K562 (cell line): ENCODE data around the gene TTLL9. TPM values are rescaled to one million over a fixed set of nuclear protein-coding genes. Genes with fewer than 3 reads are reported as not detected.

Experiments
- BRCA1 ChIP-seq, 2 experiments: fragments of 450-650 bp in 1 of 2; sonication (generic) in 1 of 2; formaldehyde crosslinking in 1 of 2; IDR thresholded peaks; 2 replicates each; pipeline versions ENCODE4 v1.5.0 to v1.6.1; 2017 to 2020; ENCODE audit warnings: mild to moderate bottlenecking in 1 of 2, missing genetic modification reagents in 1 of 2
- CBX8 ChIP-seq: fragments of 200-600 bp; sonication (generic); IDR thresholded peaks from 2 replicates; pipeline ENCODE4 v1.6.1; 2012; ENCODE audit warnings: borderline replicate concordance, mixed run types, low read depth, mild to moderate bottlenecking, moderate library complexity, mixed read lengths, low read length, control low read depth, inconsistent platforms; ENCODE audit not compliant: poor library complexity, severe bottlenecking; ENCODE audit errors: extremely low read depth
- CCNT2 ChIP-seq: IDR thresholded peaks from 2 replicates; pipeline ENCODE4 v1.6.1; 2011; ENCODE audit warnings: borderline replicate concordance, low read depth, mild to moderate bottlenecking, moderate library complexity, mixed read lengths, low read length; ENCODE audit not compliant: insufficient read length; ENCODE audit errors: extremely low read depth
- EWSR1 ChIP-seq: fragments of 450-650 bp; IDR thresholded peaks from 2 replicates; pipeline ENCODE4 v1.6.1; 2018; ENCODE audit warnings: borderline replicate concordance, mild to moderate bottlenecking, low read depth, moderate library complexity; ENCODE audit not compliant: partially characterized antibody
- KAT8 ChIP-seq: fragments of 450-650 bp; IDR thresholded peaks from 2 replicates; pipeline ENCODE4 v1.6.1; 2016; ENCODE audit warnings: low read depth, mild to moderate bottlenecking
- MED1 ChIP-seq: sonication (generic); formaldehyde crosslinking; IDR thresholded peaks from 2 replicates; pipeline ENCODE4 v1.8.1; 2023; ENCODE audit warnings: missing genetic modification reagents, borderline replicate concordance
- NFRKB ChIP-seq: fragments of 450-650 bp; IDR thresholded peaks from 2 replicates; pipeline ENCODE4 v1.6.1; 2016; ENCODE audit warnings: low read depth
- NONO ChIP-seq, 2 experiments: fragments of 200-400 bp in 1 of 2; fragments of 450-650 bp in 1 of 2; formaldehyde crosslinking in 1 of 2; IDR thresholded peaks; 2 replicates each; pipeline ENCODE4 v1.6.1; 2017; ENCODE audit warnings: low read depth in 2 of 2, mild to moderate bottlenecking in 2 of 2, moderate library complexity in 2 of 2, low read length in 1 of 2
- PHF20 ChIP-seq: fragments of 450-650 bp; IDR thresholded peaks from 2 replicates; pipeline ENCODE4 v1.6.1; 2018; ENCODE audit not compliant: partially characterized antibody
- RUNX1 ChIP-seq: sonication (generic); IDR thresholded peaks from 2 replicates; pipeline ENCODE4 v1.6.1; 2016; ENCODE audit warnings: antibody characterized with exemption, low read depth
- SIN3B ChIP-seq: fragments of 450-650 bp; IDR thresholded peaks from 2 replicates; pipeline ENCODE4 v1.6.1; 2017; ENCODE audit warnings: low read depth, mild to moderate bottlenecking, moderate library complexity
- ZBTB40 ChIP-seq, 2 experiments: fragments of 450-650 bp in 1 of 2; sonication (generic) in 1 of 2; formaldehyde crosslinking in 1 of 2; IDR thresholded peaks; 2 replicates each; pipeline versions ENCODE4 v1.7.1 to v1.9.0; 2016 to 2022; ENCODE audit warnings: inconsistent platforms in 1 of 2, mild to moderate bottlenecking in 1 of 2, missing genetic modification reagents in 1 of 2
- ZNF143 ChIP-seq: sonication (generic); formaldehyde crosslinking; IDR thresholded peaks from 2 replicates; pipeline ENCODE4 v1.9.0; 2022; ENCODE audit warnings: mild to moderate bottlenecking, missing genetic modification reagents
- ZNF24 ChIP-seq: fragments of 450-650 bp; IDR thresholded peaks from 2 replicates; pipeline ENCODE4 v1.6.1; 2016
- ZNF780A ChIP-seq: fragments of 250-450 bp; sonication (Bioruptor Pico); IDR thresholded peaks from 2 replicates; pipeline ENCODE4 v1.5.0; 2021; ENCODE audit warnings: mild to moderate bottlenecking
- polyA plus RNA-seq, 8 experiments: library from polyadenylated mRNA; depleted of rRNA in 4 of 8; stranded (reverse) in 5 of 8; unstranded in 3 of 8; fragments of >200 nt; fragmentation: Nextera tagmentation in 2 of 8; fragmentation: Illumina TruSeq in 1 of 8; extraction: Ambion mirVana in 2 of 8; extraction: Trizol in 1 of 8; gene quantifications; 2 replicates each; pipeline versions ENCODE4 v1.2.1 to v1.2.3, GENCODE V29; 2011 to 2014; ENCODE audit warnings: inconsistent platforms in 1 of 8, missing spikeins in 1 of 8
- total RNA-seq, 7 experiments: library from RNA; depleted of rRNA in 6 of 7; stranded (reverse); fragments of >200 nt in 6 of 7; fragmentation: Illumina TruSeq in 2 of 7; extraction: Trizol in 2 of 7; gene quantifications; 2 replicates each; pipeline versions ENCODE4 v1.2.1 to v1.2.3, GENCODE V29; 2011 to 2021; ENCODE audit warnings: low replicate concordance in 1 of 7

Gene TTLL9
- total and polyA plus RNA-seq, 9 of the 15 experiments (the other 6 are each of a cell fraction or from before 2014, with no cell fraction given): 0.06 to 0.07 TPM; not detected in 7

GRCh38 chr20:31968291-31969126, 98.1 kb downstream of the TTLL9 start (continued):
- peak; percentile 94 for TF ChIP-seq ZBTB40 (IDR thresholded peaks at IDR 0.05)
- peak; percentile 91 for TF ChIP-seq ZBTB40 (CRISPR knock-in tag; IDR thresholded peaks at IDR 0.05)
- peak in 1 of 2 experiments; percentile 43; a peak in 1 of 4 replicates for TF ChIP-seq NONO (IDR thresholded peaks at IDR 0.05; ENCODE audit: low read depth in 2 of 2, low read length in 1 of 2)
- TF ChIP-seq ZNF24: peak; percentile 85
- no peak for TF ChIP-seq NFRKB
- TF ChIP-seq CCNT2: no peak
- TF ChIP-seq BRCA1 (IDR thresholded peaks at IDR 0.05): no peak
- peak; percentile 100 for TF ChIP-seq BRCA1 (CRISPR knock-in tag; IDR thresholded peaks at IDR 0.05)
- no peak for TF ChIP-seq CBX8
- TF ChIP-seq ZNF143 (CRISPR knock-in tag): peak; percentile 71; the same call in 1 of the 2 replicates
- no peak for TF ChIP-seq PHF20
- TF ChIP-seq MED1: peak; percentile 98; the same call in 1 of the 2 replicates
- no peak for TF ChIP-seq EWSR1
- TF ChIP-seq KAT8: no peak
- peak; percentile 56; the same call in 1 of the 2 replicates for TF ChIP-seq SIN3B
- TF ChIP-seq RUNX1: no peak
- no peak for TF ChIP-seq ZNF780A (CRISPR knock-in tag)
